DND-41 (cell line): ENCODE measurements around the gene UBE2U.

Experiments
- EZH2 ChIP-seq: IDR thresholded peaks from 3 replicates; pipeline ENCODE4 v1.6.1; 2012; ENCODE audit warnings: borderline replicate concordance, low read depth, mild to moderate bottlenecking, moderate library complexity, low read length, inconsistent platforms; ENCODE audit not compliant: severe bottlenecking
- TF ChIP-seq, protein P1 (sequence below): IDR thresholded peaks from 2 replicates; pipeline ENCODE4 v1.5.1; 2012; ENCODE audit warnings: borderline replicate concordance, low read length, moderate library complexity, mild to moderate bottlenecking; ENCODE audit not compliant: poor library complexity, severe bottlenecking; ENCODE audit errors: extremely low read depth

DNA sequence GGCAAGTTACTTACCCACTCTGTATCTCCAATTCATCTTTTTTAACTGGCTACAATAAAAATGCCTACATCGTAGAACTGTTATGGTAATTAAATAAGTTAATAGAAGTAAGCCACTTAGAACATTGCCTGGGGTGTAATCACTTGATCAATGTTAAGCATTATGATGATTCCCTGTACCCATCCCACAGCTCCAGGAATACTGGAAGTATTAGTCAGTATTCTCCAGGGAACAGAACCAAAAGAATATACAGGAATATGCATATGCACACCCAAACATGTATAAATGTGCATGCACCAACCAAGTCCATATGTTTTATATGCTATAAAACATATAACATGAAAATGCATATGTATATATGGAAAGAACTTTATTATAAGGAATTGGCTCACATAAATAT is 107.3 kb downstream of the UBE2U start:
- TF ChIP-seq, protein P1, sequence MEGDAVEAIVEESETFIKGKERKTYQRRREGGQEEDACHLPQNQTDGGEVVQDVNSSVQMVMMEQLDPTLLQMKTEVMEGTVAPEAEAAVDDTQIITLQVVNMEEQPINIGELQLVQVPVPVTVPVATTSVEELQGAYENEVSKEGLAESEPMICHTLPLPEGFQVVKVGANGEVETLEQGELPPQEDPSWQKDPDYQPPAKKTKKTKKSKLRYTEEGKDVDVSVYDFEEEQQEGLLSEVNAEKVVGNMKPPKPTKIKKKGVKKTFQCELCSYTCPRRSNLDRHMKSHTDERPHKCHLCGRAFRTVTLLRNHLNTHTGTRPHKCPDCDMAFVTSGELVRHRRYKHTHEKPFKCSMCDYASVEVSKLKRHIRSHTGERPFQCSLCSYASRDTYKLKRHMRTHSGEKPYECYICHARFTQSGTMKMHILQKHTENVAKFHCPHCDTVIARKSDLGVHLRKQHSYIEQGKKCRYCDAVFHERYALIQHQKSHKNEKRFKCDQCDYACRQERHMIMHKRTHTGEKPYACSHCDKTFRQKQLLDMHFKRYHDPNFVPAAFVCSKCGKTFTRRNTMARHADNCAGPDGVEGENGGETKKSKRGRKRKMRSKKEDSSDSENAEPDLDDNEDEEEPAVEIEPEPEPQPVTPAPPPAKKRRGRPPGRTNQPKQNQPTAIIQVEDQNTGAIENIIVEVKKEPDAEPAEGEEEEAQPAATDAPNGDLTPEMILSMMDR = no peak
- TF ChIP-seq EZH2 = no peak
